ENCODE measurements around the gene SPIN4.

Gene SPIN4

DNA sequence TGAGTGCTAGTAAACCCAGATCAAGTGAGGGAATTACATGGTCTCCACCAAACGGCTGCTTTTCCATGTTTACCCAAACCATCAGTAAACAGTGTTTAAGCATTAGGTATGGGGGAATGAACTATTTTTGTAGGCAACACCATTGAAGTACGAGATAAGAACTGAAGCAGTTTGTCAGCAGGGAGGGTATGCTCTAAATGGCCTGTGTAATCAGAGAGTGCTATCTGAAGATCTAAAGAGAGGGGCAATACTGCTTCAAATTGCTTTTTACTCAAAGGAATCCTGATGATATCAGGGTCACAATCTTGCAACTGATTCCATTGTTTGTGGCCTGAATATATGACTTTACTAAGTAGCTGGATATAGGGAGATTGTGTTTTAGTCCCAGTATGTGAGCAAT, 10.4 kb upstream of the SPIN4 start:
- CTCF ChIA-PET = no interaction called here
- H3K27ac ChIP-seq = no peak overlapping the region
- POLR2A ChIA-PET (ENCODE audit: low non-redundant PET) = no interaction called here
- TF ChIP-seq, protein P1, sequence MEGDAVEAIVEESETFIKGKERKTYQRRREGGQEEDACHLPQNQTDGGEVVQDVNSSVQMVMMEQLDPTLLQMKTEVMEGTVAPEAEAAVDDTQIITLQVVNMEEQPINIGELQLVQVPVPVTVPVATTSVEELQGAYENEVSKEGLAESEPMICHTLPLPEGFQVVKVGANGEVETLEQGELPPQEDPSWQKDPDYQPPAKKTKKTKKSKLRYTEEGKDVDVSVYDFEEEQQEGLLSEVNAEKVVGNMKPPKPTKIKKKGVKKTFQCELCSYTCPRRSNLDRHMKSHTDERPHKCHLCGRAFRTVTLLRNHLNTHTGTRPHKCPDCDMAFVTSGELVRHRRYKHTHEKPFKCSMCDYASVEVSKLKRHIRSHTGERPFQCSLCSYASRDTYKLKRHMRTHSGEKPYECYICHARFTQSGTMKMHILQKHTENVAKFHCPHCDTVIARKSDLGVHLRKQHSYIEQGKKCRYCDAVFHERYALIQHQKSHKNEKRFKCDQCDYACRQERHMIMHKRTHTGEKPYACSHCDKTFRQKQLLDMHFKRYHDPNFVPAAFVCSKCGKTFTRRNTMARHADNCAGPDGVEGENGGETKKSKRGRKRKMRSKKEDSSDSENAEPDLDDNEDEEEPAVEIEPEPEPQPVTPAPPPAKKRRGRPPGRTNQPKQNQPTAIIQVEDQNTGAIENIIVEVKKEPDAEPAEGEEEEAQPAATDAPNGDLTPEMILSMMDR (conservative IDR thresholded peaks at IDR 0.05; ENCODE audit: low read depth) = no peak
- no peak for DNase-seq (ENCODE audit: low spot score)

DNA sequence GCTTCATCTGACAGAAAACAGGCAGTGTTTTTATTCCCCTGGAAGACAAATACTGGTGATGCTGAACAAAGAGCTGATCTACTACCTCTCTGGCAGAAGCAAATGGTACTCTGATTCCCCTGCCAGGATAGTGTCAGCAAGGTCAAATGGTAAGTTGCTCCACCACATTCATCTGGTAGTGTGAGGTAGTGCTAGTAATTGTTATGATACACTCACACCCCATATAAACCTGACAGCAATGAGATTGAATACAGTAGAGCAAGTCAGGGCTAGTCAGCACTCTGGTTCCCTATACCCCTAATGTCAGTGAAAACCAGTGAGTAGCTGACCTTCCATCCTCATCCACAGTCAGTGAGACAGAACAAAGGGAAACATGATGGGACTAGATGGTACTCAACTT, 3.4 kb upstream of the SPIN4 start:
- peak; percentile 3 for DNase-seq (ENCODE audit: low spot score)
- no peak overlapping the region for H3K27ac ChIP-seq
- TF ChIP-seq, protein P1 (conservative IDR thresholded peaks at IDR 0.05; ENCODE audit: low read depth) = no peak
- ChIA-PET POLR2A (ENCODE audit: low non-redundant PET) (no interaction called here), CTCF (no interaction called here)

DNA sequence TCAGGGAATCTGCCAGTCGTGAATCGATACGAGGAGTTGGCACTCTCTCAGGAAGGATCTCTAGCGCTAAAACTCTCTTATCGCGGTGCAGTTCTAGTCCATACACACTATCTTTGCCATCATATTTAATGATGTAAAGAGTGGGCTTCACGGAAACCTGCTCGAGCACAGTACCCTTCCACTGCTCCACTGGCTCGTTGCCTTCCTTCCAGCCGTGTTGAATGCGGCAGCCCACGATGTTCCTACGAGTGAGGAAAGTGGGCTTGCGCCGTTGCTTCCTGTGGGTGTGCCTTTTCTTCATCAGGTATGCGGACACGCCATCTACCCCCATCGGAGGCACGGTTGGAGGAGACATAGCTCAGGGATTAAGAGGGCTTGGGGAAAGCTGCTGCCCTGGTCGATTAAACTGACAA, 661 bp downstream of the SPIN4 start:
- peak overlapping the region; percentile 91 for H3K27ac ChIP-seq
- POLR2A ChIA-PET (ENCODE audit: low non-redundant PET) = no interaction called here
- DNase-seq (ENCODE audit: low spot score) = peak; percentile 29
- TF ChIP-seq, protein P1 (conservative IDR thresholded peaks at IDR 0.05; ENCODE audit: low read depth) = no peak
- CTCF ChIA-PET = no interaction called here

DNA sequence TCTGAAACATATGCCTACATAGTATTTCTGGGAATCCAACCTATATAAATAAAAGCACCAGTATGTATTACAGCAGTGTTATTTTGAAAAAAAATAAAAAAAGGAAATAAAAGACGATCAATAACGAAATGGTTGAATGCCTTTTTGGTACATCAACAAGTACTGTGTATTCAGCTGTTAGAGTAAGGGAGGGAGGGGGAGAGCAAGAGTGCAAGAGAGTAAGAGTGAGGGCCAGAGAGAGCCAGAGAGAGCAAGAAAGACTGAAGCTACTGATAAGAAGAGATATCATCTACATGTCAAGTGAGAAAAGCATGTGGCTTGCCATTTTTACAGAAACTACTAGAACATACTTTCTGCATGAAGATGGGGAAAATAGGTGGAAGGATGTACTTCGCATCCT, 1.8 kb downstream of the SPIN4 start:
- ChIA-PET CTCF (no interaction called here), POLR2A (ENCODE audit: low non-redundant PET) (no interaction called here)
- peak; percentile 0 for DNase-seq (ENCODE audit: low spot score)
- TF ChIP-seq, protein P1 (conservative IDR thresholded peaks at IDR 0.05; ENCODE audit: low read depth) = no peak
- H3K27ac ChIP-seq = no peak overlapping the region

DNA sequence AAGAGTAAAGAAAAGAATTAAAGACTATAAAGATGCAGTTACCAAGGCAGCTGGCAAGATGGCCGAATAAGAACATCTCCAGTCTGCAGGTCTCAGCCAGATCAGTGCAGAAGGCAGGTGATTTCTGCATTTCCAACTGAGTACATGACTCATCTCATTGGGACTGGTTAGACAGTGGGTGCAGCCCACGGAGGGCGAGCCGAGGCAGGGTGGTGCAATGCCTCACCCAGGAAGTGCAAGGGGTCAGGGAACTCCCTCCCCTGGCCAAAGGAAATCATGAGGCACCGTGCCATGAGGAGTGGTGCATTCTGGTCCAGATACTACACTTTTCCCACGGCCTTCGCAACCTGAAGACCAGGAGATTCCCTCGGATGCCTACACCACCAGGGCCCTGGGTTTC, 20.5 kb downstream of the SPIN4 start:
- peak overlapping the region; percentile 26 for H3K27ac ChIP-seq
- TF ChIP-seq, protein P1 (conservative IDR thresholded peaks at IDR 0.05; ENCODE audit: low read depth) = no peak
- ChIA-PET CTCF (no interaction called here), POLR2A (ENCODE audit: low non-redundant PET) (no interaction called here)
- peak; percentile 26 for DNase-seq (ENCODE audit: low spot score)

DNA sequence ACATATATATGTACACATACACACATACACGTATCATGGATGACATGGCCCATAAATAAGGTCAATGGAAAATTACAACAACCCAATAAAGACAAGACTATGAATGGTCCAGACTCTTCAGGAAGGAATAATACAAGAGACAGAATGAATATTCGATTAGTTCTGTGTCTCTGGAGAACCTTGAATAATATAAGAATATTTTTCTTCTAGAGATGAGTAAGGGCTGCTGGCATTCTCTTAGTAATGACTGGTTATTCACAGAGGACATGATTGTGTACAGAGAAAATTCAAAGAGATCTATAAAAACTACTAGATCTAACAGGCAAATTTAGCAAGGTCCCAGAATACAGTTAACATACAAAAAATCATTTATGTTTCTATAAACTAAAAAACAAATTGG, 23.3 kb downstream of the SPIN4 start:
- ChIA-PET CTCF (no interaction called here), POLR2A (ENCODE audit: low non-redundant PET) (no interaction called here)
- TF ChIP-seq, protein P1 (conservative IDR thresholded peaks at IDR 0.05; ENCODE audit: low read depth) = no peak
- no peak overlapping the region for H3K27ac ChIP-seq
- no peak for DNase-seq (ENCODE audit: low spot score)

DNA sequence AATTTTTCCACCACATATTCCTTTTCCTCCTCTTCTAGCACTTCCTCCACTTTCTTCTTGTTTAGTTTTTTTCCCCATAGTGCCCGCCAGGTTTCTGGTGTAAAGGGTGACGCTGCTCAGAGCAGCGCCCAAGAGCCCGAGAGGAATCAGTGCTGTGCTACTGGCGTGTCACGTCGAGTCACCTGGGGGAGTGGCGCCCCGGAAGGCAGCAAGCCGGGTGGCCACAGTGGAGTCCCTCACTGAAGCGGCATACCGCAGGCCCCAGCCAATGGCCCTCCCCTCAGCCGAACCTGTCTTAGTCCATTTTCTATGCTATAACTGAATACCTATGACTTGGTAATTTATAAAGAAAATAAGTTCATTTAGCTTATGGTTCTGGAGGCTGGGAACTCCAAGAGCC, 51.5 kb downstream of the SPIN4 start:
- TF ChIP-seq, protein P1 (conservative IDR thresholded peaks at IDR 0.05; ENCODE audit: low read depth) = no peak
- ChIA-PET CTCF (no interaction called here), POLR2A (ENCODE audit: low non-redundant PET) (no interaction called here)
- H3K27ac ChIP-seq = no peak overlapping the region
- no peak for DNase-seq (ENCODE audit: low spot score)
